HG02642 (cell line): ENCODE data around the gene TOX4.
"Not testable (repeated sequence)": the region's sequence is repeated elsewhere in the genome, so short reads cannot be mapped to it uniquely, and the experiment has no call there.

Source experiments
- ATAC-seq: cut with Tn5 transposase; IDR thresholded peaks from one replicate; pipeline ENCODE4 v1.9.1; 2021; ENCODE audit warnings: mild to moderate bottlenecking; ENCODE audit not compliant: unreplicated experiment, poor library complexity

Gene TOX4

DNA sequence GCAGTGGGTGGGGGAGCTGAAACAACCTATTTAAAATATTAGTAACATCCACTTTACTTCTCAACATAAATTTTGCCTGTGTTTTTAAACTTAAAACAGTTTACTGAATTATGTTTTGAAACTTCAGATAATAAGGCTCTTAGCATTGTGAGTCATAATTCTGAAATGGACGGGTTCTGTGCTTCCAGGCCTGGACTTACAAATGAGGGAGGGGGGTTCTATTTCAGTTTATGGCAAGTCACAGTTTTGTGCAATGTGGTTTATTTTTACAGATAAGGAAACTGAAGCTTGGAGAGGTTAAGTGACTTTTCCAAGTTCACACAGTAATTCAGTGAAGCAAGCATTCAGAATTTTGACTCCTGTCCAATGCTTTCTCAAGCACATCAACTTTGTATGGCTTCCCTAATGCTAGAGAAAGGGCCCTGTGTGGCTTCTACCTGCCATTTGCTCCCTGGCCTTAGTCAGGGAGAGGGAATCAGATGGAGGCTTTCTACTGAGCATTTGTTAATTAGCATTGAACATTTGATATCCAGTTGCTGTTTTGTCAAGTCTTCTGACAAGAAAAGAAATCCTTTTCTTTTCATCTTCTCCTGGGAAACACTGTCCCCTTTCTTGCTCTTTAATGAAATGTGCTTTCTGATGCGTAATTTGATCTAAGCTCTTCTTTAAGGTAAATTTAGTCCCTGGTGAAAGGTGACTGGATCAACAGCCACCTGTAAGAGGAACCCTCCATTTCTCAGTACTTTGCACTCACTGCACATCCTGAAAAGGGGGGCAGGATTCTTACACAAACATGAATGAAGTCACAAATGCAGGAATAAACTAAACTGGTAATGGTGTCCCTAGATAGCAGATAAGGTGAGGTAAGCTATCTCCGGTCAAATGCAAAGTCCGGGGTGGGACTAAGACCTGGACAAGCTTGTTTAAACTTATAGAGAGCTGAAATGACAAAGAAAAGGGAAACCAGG is 51.7 kb downstream of the TOX4 start:
- ATAC-seq = no peak

- no peak for ATAC-seq
Observed at GRCh38 chr14:21529515-21529914, 52.5 kb downstream of the TOX4 start.

- no peak for ATAC-seq
Observed at GRCh38 chr14:21533294-21533693, 56.3 kb downstream of the TOX4 start.

- ATAC-seq = no peak
Observed at GRCh38 chr14:21534576-21534975, 57.6 kb downstream of the TOX4 start.

DNA sequence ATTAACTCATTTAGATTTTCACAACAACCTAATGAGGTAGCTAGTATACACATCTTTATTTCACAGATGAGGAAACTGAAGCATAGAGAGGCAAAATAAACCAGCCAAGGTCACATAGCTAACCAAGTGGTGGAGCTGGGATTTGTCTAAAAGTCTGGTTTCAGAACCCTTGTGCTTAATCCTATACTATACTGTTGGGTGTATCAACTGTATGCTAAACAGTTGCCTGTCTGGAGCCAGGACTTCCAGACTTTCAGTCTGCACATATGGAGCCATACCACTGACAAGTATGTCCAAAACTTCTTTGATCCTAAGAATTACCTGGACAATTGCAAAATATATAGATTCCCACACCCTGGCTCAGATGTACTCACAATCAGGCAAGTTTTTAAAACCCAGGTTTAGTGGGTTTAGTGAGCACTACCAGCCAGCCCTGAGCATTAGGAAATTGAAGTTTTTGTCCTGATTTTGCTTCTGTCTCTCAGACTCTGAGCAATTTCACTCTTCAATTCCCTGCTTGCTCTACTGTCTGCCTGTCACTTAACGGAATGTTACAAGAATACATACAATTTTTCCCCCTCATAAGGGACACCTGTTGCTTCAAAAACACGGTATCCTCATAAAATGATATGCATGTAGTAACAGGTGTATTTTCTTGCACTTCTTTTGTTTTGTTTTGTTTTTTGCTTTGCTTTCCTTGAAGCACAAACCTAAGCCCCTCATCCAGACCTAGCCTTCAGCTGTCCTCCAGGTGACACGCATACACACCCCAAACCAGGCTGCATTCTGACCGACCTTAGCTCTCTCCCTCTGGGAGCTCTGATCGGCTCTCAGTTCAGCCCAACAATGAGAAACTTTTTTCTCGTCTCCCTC is 58.8 kb downstream of the TOX4 start:
- ATAC-seq = no peak

DNA sequence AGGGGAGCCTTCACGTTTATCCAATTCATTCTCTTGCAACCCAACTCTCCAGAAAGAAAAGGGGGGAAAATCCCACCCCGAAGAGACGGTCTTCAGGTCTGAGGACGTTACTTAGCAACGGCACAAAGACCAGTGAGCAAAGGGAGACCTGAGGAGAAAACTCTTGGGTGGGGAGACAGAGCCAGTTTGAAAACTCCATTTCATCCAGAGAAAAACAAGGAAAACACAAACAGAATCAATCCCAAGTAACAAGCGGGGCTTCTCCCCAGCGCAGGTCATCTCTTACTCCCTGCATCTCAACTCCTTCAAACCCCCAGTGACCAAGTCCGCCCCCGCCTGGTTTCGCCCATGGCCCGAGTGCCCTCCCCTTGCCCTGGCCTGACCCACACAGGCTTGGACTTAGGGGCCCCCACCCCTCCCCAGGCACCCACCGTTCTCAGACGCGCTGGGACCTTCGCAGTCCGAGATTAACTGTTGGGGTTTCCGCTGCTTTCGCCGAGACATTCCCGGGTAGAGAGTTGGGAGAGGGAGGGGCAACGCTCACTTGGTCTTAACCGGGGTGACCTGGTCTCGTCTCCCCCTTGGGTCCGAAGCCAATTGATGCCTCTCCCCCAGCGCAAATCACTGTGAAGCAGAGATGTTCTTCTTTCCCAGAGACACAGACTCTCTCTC is 59.6 kb downstream of the TOX4 start:
- no peak for ATAC-seq

GRCh38 chr14:21537090-21537424 is 60.1 kb downstream of the TOX4 start:
- no peak for ATAC-seq

- no peak for ATAC-seq
Observed at GRCh38 chr14:21539189-21539940, 62.4 kb downstream of the TOX4 start.

DNA sequence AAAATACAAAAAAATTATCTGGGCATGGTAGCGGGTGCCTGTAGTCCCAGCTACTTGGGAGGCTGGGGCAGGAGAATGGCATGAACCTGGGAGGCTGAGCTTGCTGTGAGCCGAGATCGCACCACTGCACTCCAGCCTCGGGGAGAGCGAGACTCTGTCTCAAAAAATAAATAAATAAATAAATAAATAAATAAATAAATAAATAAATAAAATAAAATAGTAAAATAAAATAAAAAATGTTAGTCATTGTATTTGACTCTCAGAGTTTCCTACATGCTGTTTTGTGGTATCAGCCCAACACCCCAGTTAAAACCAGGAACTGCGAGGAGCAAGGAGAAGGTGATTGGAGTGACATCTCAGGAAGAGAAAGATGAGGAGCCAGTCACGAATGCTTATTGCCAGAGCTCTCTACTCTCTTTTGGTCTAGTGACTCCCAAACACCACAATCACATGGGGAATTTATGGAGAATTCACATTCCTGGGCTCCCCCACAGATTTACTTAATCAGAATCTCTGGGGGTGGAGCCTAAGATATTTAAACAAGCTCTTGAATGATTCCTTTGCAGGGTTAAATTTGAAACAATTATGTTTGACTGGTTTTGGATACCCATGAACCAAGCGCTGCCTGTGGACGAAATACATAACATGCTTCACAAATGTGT is 64.5 kb downstream of the TOX4 start:
- no peak for ATAC-seq

- ATAC-seq = no peak
Observed at GRCh38 chr14:21543521-21543960, 66.5 kb downstream of the TOX4 start.

DNA sequence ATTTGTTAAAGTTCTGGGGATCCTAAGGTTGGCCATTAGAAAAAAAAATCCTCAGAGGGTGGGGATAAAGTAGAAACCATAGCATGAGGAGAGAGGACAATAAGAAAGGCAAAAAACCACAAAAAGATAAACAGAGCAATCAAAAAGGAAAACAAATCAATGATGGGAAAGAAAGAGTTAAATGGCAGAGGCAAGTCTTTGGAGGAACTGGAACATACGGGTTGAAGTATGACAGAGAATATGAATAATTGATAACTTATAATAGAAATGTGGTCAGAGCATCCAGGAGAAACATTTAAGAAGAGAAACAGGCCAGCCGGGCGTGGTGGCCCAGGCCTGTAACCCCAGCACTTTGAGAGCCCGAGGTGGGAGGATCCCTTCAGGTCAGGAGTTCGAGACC is 67.0 kb downstream of the TOX4 start:
- ATAC-seq = no peak

DNA sequence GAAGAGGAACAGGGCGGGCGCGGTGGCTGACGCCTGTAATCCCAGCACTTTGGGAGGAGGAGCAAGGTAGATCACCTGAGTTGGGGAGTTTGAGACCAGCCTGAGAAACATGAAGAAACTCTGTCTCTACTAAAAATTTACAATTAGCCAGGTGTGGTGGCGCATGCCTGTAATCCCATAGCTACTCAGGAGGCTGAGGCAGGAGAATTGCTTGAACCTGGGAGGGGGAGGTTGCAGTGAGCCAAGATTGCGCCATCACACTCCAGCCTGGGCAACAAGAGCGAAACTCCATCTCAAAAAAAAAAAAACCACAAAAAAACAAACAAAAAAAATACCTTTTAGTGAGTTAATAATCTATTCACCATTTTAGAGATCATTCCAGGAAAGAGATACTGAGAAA is 67.6 kb downstream of the TOX4 start:
- ATAC-seq = not testable (repeated sequence)
